Measurements from ENCODE around the gene MSANTD3.

DNA sequence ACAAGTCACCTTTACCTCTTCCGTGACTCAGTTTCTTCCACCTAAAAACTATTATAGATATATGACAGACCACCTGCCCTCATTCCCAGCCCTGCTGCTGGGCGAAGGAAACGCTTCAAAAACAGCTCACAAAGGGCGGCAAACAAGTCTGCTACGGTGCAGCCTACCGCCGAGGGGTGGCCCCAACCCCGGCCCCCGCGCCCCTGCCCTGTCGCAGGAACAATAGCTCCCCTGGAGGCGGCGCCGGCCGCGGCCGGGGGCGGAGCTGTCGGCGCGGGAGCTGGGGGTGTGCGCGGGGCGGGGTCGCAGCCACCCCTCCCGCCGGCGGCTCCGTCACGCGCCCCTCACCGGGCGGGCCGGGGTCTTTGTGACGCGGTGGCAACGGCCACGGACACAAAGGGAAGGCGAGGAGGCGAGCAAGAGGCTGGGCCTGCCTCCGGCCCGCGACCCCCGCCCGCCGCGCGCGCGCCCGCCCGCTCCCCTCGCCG, 45.9 kb downstream of the MSANTD3 start, which contains the start of gene TMEFF1:
- TF ChIP-seq, protein P1, sequence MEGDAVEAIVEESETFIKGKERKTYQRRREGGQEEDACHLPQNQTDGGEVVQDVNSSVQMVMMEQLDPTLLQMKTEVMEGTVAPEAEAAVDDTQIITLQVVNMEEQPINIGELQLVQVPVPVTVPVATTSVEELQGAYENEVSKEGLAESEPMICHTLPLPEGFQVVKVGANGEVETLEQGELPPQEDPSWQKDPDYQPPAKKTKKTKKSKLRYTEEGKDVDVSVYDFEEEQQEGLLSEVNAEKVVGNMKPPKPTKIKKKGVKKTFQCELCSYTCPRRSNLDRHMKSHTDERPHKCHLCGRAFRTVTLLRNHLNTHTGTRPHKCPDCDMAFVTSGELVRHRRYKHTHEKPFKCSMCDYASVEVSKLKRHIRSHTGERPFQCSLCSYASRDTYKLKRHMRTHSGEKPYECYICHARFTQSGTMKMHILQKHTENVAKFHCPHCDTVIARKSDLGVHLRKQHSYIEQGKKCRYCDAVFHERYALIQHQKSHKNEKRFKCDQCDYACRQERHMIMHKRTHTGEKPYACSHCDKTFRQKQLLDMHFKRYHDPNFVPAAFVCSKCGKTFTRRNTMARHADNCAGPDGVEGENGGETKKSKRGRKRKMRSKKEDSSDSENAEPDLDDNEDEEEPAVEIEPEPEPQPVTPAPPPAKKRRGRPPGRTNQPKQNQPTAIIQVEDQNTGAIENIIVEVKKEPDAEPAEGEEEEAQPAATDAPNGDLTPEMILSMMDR (IDR thresholded peaks at IDR 0.05): peak in 3 of 6 experiments; percentile 4 to 47 (median 19)
- no peak for TF ChIP-seq POLR2A (IDR thresholded peaks at IDR 0.05)
